ENCODE measurements around the gene LRRC3.
"Not testable (repeated sequence)": the region's sequence is repeated elsewhere in the genome, so short reads cannot be mapped to it uniquely, and the experiment has no call there.

The LRRC3 gene, protein sequence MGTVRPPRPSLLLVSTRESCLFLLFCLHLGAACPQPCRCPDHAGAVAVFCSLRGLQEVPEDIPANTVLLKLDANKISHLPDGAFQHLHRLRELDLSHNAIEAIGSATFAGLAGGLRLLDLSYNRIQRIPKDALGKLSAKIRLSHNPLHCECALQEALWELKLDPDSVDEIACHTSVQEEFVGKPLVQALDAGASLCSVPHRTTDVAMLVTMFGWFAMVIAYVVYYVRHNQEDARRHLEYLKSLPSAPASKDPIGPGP

DNA sequence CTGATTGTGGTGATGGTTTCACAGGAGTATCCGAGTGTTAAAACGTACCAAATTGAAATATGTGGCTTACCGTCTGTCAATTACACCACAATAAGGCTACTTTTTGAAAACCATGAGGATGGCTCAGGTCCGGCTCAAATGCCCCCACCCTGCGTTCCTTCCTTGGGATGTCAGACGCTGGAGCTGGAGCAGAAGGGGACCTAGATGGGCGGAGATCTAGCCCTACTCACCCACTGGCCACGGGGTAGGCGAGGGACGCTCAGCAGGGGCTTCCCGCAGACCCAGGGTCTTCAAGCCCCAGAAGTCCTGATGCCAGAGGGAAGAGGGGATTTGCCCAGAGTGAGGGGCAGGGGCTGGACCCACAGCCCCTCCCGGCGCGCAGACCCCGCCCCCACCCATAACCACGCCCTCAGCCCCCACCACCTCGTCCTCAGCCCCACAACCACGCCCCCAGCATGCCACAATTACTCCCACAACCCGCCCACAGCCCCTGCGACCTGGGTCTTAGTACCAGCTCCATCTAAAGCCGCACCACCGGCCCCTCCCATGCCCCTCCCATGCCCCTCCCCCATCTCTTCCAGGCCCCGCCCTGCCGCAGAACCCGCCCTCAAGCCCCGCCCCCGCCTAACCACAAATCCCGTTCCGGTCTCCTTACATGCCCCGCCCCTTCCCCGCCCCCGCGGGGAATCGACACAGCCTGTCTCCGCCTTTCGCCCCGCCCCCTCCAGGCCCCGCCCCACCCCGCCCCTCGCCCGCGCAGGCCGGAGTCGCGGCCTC lies at the start of gene LRRC3:
Gene LRRC3 (plus strand): TSS at position 764 of the 777 bp plus-strand sequence. CDS start 1,135 bp downstream, outside the sequence.
- DNase-seq (ENCODE audit: low spot score), result peak; percentile 75

DNA sequence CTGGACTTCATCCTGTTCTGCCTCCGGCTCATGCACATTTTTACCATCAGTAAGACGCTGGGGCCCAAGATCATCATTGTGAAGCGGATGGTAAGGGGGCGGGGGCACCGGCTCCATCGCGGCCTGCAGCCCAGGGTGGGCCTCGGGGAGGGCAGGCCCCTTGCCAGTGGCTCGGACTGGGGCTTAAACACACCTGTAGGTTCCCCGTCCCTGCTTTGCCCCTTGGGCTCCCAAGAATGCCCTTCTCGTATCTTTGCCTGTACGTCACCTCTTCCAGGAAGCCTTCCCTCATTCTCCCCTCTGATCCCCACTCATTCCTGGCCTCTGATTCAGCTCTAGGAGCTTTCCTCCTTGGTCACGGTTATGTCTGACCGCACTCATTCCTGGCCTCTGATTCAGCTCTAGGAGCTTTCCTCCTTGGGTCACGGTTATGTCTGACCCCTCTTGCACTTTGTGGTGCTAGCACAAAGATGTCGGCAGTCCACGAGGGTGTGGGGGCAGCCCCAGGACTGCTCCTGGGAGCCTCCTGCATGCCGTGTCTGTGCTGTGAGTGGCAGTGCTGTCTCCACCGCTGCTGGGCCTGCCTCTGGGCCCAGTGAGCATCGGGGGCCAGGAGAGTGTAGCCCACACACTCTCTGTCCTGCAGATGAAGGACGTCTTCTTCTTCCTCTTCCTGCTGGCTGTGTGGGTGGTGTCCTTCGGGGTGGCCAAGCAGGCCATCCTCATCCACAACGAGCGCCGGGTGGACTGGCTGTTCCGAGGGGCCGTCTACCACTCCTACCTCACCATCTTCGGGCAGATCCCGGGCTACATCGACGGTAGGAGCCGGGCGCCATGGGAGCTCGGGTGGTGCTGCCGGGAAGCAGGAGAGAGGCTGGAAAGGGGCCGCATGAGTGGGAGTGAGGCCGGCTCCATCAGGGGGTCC lies 49.1 kb upstream of the LRRC3 start:
- DNase-seq (ENCODE audit: low spot score), result no peak

DNA sequence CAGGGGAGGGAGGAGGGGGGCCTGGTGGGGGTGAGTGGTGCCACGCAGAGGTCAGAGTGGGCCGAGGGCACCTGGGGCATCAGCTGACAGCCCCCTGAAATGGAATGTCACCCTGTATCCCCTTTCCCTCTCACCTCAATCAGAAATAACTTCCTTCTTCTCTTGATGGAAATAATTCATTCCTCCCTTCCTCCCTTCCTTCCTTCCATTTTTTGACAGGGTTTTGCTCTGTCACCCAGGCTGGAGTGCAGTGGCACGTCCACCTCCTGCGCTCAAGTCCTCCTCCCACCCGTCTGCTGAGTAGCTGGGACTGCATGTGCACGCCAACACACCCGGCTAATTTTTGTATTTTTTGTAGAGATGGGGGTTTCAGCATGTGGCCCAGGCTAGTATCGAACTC lies 48.4 kb upstream of the LRRC3 start:
- DNase-seq (ENCODE audit: low spot score), result no peak

- DNase-seq (ENCODE audit: low spot score), result peak; percentile 3
Measured at GRCh38 chr21:44407493-44407892, 47.8 kb upstream of the LRRC3 start.

DNA sequence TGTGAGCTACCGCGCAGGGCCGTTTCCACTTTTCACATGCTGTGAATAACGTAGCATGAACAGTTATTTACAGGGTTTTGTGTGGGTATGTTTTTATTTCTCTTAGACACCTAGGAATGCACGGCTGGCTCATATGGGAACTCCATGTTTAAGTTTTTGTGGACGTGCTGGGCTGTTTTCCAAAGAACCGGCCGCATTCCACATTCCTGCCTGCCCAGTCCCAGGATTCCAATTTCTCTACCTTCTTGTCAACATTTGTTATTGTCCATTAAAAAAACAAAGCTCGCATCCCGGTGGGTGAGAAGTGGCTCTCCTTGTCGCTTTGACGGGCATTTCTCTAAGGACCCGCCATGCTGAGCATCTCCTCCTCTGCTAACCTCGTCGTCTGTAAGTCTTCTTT lies 47.1 kb upstream of the LRRC3 start:
- no peak for DNase-seq (ENCODE audit: low spot score)

- DNase-seq (ENCODE audit: low spot score), result no peak
Measured at GRCh38 chr21:44413566-44414290, 41.6 kb upstream of the LRRC3 start.

DNA sequence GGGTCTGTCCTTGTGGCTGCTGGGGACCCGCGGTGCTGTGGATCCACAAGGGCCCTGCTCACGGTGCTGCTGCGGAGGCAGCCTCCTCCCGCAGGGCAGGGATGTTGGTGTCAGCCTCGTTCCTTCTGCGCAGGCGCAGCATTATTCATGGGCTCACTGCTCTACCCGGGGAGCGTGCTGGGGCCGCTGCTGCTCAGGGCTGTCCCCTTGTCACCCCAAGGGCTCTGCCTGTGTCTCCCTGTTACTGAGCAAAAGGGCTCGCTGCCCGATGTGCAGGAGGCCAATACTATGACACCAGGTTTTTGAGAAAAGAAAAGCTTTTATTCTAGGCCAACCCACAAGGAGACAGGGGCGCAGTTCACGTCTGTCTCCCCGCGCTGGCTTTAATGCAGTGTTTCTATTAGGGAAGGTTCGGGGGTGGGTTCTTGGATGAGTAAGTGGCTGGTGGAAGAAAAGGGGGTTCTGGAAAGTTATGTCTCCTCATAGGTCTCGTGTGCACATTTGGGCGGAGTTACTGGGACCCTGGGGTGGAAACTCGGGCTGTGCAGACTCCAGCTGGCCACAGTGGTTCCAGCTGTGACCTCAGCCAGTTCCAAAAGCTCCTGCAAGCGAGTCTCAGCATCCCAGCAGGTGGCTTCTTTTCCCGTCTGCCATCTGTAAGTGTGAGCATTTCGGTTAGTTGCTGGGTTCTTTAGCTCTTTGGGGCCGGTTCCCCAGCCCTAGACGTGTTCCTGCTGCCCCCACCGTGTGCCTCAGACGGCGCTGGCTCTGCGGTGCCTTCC lies 40.8 kb upstream of the LRRC3 start:
- no peak for DNase-seq (ENCODE audit: low spot score)

DNA sequence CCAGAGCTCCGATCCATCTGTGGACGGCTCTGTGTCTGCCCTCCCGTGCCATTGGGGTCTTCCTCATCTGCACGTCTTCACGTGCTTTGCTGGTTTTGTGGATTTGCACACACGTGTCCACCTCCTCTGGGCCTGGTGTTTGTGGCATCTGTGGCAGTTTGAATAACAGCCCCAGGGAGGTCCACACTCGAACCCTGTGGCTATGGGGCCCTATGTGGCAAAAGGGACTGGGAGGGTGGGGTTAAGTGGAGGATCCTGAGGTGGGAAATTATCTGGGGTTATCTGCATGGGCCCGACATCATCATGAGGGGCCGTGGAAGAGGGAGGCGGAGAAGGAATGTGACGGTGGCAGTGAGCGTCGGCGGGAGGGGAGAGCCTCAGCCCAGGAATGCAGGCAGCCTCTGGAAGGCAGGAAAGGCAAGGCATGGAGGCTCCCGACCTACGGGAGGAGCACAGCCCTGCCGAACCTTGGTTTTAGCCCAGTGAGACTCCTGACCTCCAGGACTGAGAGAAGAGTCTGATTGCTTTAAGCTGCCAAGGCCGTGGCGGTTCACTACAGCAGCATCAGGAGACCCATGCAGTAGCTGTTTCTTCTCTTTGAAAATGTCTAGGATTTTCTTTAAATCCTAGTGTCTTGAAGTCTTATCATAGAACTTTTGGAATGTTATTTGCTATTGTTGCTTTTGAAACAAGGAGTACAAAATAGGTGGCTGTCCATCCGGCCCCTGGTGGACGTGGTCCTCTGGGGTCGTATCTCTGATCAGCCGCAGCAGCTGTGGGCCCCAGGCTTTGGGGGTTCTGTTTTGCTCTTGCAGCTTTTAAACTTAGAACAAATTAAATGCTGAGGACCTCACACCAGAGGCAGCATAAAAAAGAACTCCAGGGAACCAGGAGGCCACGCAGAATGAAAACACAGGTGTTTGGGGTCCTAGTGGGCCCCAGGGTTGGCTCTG lies 40.0 kb upstream of the LRRC3 start:
- no peak for DNase-seq (ENCODE audit: low spot score)

DNA sequence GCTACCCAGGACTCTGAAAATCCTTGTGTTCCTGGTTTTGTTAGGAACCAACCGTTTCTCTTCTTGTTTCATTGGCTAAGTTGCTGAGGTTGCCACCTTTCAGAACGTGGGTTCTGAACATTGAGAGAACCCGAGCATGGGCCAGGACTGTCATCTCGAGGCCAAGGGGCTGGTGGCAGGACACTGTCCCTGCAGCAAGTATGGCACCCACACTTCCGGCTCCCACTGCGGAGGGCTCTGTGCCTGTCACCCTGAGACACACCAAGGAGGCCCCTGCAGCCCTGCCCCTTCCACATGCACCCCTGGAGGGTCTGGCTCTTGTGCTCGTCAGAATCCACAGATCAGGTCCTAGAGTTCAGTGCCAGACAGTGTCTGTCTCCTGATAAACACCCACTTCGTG lies 39.1 kb upstream of the LRRC3 start:
- no peak for DNase-seq (ENCODE audit: low spot score)

- DNase-seq (ENCODE audit: low spot score), result not testable (repeated sequence)
Measured at GRCh38 chr21:44417621-44418107, 37.6 kb upstream of the LRRC3 start.

GRCh38 chr21:44418108-44418875 lies 37.0 kb upstream of the LRRC3 start:
- no peak for DNase-seq (ENCODE audit: low spot score)

DNA sequence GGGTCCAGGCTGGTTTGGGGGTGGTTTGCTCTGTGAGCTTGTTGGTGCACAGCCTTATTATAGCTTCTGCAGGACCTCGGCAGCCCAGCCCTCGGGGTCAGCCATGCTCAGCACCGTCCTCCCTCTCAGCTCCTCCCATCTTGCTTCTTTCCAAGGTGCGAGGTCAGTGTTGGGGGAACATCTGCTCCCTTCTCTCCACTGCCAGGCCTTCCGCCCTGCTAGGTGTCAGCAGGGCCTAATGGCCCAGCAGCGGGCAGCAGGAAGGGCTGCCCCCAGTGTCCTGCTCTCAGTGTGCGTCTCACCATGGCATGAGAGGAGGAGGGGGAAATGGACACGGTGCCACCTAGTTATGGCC lies 36.5 kb upstream of the LRRC3 start:
- DNase-seq (ENCODE audit: low spot score), result no peak

- no peak for DNase-seq (ENCODE audit: low spot score)
Measured at GRCh38 chr21:44419679-44420078, 35.6 kb upstream of the LRRC3 start.

- DNase-seq (ENCODE audit: low spot score), result no peak
Measured at GRCh38 chr21:44420416-44421205, 34.7 kb upstream of the LRRC3 start.

DNA sequence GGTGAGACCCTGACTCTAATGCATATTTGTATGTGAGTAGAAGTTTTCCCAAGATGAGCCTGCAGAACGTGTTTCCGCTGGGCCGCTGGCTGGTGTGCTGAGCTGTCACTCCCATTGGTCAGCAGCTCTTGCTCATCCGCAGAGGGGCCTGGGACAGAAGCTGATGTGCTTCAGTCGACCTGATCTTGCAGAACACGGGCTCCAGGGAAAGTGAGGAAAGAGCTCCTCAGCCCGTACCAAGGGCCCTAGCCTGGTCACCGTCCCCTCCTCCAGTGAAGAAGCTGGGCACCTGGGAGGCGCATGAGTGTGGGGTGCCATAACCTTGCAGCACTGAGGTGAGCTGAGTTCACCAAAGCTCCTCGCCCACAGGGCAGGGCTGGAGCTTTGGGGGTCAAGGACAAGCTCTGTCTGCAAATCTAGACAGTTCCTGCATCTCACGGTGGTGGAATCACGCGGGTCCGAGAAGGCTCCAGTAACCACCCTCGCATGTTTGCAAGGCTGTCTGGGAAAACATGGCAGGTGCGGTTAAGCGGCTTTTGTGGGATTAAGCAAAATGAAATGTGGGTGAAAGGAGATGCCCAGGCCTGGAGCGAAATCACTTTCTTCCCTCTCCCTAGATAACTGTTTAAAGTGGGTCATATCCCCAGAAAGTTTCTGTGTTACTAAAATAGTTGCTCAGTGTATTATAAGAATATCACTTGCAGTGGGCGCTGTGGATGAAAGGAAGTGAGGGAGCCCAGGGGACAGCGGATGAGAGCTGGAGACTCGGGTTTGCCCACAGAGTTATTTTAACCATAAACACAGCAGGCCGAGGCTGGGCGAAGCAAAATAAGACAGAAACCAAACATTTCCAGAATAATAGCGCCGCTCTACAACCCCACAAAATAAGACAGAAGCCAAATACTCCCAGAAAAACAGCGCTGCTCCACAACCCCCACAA lies 33.1 kb upstream of the LRRC3 start:
- DNase-seq (ENCODE audit: low spot score), result no peak

- DNase-seq (ENCODE audit: low spot score), result no peak
Measured at GRCh38 chr21:44423312-44423821, 31.9 kb upstream of the LRRC3 start.

Measured in CD4-positive, alpha-beta T cell treated with Interleukin-2 at 100 ng/mL for 4 hours (primary cell).